Measurements from ENCODE around the gene DNAJB11.
A peak's percentile ranks its signal among the peaks of the same experiment; 100 is the strongest.

The DNAJB11 gene

DNA sequence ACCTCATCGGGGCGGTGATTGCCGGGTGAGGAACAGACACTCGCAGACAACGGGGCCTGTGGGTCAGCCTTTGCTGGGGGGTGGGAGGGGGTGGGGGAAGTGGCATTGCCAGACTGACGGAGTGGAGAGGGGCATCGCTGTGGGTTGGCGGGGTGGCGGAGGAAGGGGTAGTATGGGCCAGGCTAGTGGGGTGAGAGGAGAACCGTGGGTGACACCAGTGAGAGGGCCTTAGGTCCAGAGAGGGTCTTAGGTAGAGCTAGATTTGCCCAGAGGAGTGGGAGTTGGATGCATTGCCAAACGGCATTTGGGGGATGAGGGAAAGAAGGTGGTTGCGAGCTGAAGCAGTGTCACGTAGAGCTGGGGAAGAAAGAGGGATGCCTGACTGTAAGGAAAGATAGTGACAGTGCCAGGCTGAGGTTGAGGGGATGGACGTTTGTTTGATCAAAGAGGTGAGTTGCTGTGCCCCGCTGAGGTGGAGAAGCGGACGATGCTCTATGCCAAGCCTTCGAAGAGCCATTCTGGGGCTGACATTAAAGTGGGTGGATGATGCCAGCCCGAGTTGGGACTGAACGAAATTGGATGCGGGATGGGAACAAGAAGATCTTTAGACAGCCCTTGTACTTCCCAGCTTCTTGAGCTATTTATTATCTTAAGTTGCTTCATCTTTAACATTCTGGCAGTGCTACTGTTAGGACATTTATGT lies 572 bp downstream of the DNAJB11 start:
- Histone ChIP-seq H2AFZ (ENCODE audit: low read length) (peak overlapping the region; percentile 78), H3K4me2 (ENCODE audit: low read depth, low read length, poor library complexity, severe bottlenecking) (peak overlapping the region; percentile 97), H3K9me2 (replicated peaks; ENCODE audit: low read depth, low read length) (no peaks in the 10 kb centered on the region), H3K4me3 (ENCODE audit: low read length, poor library complexity, severe bottlenecking) (peak overlapping the region; percentile 93), H3K9me3 (ENCODE audit: insufficient read depth, low read depth, low read length) (no peaks in the 10 kb centered on the region), H4K20me1 (ENCODE audit: insufficient read depth, low read length, poor library complexity, severe bottlenecking) (peaks cover 37% of the 10 kb centered on the region), H3K27me3 (ENCODE audit: insufficient read depth, low read length, poor library complexity, severe bottlenecking) (no peaks in the 10 kb centered on the region), H3K79me2 (ENCODE audit: insufficient read depth, low read length) (peaks cover 81% of the 10 kb centered on the region), H3K4me1 (ENCODE audit: insufficient read depth, low read length, poor library complexity, severe bottlenecking) (peaks cover 49% of the 10 kb centered on the region), H3K36me3 (ENCODE audit: insufficient read depth, low read length) (peaks cover 34% of the 10 kb centered on the region), H3F3A (ENCODE audit: low read depth) (no peaks in the 10 kb centered on the region), H3K9ac (ENCODE audit: low read depth, low read length, poor library complexity, severe bottlenecking) (peak overlapping the region; percentile 91)
- TF ChIP-seq, protein P1, sequence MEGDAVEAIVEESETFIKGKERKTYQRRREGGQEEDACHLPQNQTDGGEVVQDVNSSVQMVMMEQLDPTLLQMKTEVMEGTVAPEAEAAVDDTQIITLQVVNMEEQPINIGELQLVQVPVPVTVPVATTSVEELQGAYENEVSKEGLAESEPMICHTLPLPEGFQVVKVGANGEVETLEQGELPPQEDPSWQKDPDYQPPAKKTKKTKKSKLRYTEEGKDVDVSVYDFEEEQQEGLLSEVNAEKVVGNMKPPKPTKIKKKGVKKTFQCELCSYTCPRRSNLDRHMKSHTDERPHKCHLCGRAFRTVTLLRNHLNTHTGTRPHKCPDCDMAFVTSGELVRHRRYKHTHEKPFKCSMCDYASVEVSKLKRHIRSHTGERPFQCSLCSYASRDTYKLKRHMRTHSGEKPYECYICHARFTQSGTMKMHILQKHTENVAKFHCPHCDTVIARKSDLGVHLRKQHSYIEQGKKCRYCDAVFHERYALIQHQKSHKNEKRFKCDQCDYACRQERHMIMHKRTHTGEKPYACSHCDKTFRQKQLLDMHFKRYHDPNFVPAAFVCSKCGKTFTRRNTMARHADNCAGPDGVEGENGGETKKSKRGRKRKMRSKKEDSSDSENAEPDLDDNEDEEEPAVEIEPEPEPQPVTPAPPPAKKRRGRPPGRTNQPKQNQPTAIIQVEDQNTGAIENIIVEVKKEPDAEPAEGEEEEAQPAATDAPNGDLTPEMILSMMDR (conservative IDR thresholded peaks at IDR 0.05; ENCODE audit: low read length) = no peak
- no peak for TF ChIP-seq EZH2phosphoT487 (IDR thresholded peaks at IDR 0.05; ENCODE audit: borderline replicate concordance)

DNA sequence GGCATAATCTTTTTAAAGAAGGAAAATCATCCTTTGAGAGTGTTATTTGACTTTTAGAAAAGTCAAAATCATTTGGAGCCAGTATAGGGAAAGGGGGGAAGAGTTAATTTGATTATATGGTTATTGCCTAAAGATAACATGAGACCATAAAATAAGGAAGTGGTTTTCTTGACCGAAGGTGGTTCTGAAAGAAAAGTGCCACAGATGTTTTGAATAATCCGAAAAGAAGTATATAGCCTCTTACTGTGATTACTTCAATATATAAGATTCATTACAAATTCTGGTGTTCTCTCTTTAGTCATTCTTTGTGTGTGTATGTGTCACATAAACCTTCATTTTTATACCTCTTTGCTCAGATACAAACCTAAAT lies 1.1 kb downstream of the DNAJB11 start:
- H3K79me2 ChIP-seq (ENCODE audit: insufficient read depth, low read length) = peaks cover 81% of the 10 kb centered on the region
- H3K4me3 ChIP-seq (ENCODE audit: low read length, poor library complexity, severe bottlenecking) = peak overlapping the region; percentile 93
- no peaks in the 10 kb centered on the region for H3F3A ChIP-seq (ENCODE audit: low read depth)
- TF ChIP-seq, protein P1 (conservative IDR thresholded peaks at IDR 0.05; ENCODE audit: low read length) = no peak
- no peak for TF ChIP-seq EZH2phosphoT487 (IDR thresholded peaks at IDR 0.05; ENCODE audit: borderline replicate concordance)
- H3K9ac ChIP-seq (ENCODE audit: low read depth, low read length, poor library complexity, severe bottlenecking) = peak overlapping the region; percentile 91
- no peaks in the 10 kb centered on the region for H3K27me3 ChIP-seq (ENCODE audit: insufficient read depth, low read length, poor library complexity, severe bottlenecking)
- no peaks in the 10 kb centered on the region for H3K9me3 ChIP-seq (ENCODE audit: insufficient read depth, low read depth, low read length)
- H3K36me3 ChIP-seq (ENCODE audit: insufficient read depth, low read length) = peaks cover 39% of the 10 kb centered on the region
- peaks cover 41% of the 10 kb centered on the region for H4K20me1 ChIP-seq (ENCODE audit: insufficient read depth, low read length, poor library complexity, severe bottlenecking)
- peaks cover 46% of the 10 kb centered on the region for H3K4me1 ChIP-seq (ENCODE audit: insufficient read depth, low read length, poor library complexity, severe bottlenecking)
- no peaks in the 10 kb centered on the region for H3K9me2 ChIP-seq (replicated peaks; ENCODE audit: low read depth, low read length)
- peak overlapping the region; percentile 97 for H3K4me2 ChIP-seq (ENCODE audit: low read depth, low read length, poor library complexity, severe bottlenecking)
- no peak overlapping the region for H2AFZ ChIP-seq (ENCODE audit: low read length)

DNA sequence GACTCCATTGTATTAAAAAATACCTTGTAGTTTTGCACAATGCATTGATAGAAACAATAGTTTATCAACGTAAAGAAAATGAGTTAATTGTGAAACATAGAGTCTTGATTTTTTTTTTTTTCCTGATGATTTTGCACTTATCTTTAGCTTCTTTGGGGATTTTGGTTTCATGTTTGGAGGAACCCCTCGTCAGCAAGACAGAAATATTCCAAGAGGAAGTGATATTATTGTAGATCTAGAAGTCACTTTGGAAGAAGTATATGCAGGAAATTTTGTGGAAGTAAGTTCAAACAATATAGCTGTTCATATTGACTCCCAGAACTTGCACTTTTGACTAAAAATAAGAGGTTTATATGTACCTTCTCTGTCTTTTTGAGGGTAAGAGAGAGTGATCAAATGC lies 7.0 kb downstream of the DNAJB11 start:
- Histone ChIP-seq H3K9me3 (ENCODE audit: insufficient read depth, low read depth, low read length) (no peaks in the 10 kb centered on the region), H3K27me3 (ENCODE audit: insufficient read depth, low read length, poor library complexity, severe bottlenecking) (no peaks in the 10 kb centered on the region), H3K4me1 (ENCODE audit: insufficient read depth, low read length, poor library complexity, severe bottlenecking) (peaks cover 32% of the 10 kb centered on the region), H3K4me3 (ENCODE audit: low read length, poor library complexity, severe bottlenecking) (peak overlapping the region; percentile 32), H4K20me1 (ENCODE audit: insufficient read depth, low read length, poor library complexity, severe bottlenecking) (peaks cover 42% of the 10 kb centered on the region), H3F3A (ENCODE audit: low read depth) (no peaks in the 10 kb centered on the region), H2AFZ (ENCODE audit: low read length) (no peak overlapping the region), H3K79me2 (ENCODE audit: insufficient read depth, low read length) (peaks cover 66% of the 10 kb centered on the region), H3K9ac (ENCODE audit: low read depth, low read length, poor library complexity, severe bottlenecking) (peak overlapping the region; percentile 16), H3K4me2 (ENCODE audit: low read depth, low read length, poor library complexity, severe bottlenecking) (peak overlapping the region; percentile 97), H3K9me2 (replicated peaks; ENCODE audit: low read depth, low read length) (no peaks in the 10 kb centered on the region), H3K36me3 (ENCODE audit: insufficient read depth, low read length) (peaks cover 95% of the 10 kb centered on the region)
- TF ChIP-seq, protein P1 (conservative IDR thresholded peaks at IDR 0.05; ENCODE audit: low read length) = no peak
- TF ChIP-seq EZH2phosphoT487 (IDR thresholded peaks at IDR 0.05; ENCODE audit: borderline replicate concordance) = no peak

Measured in Loucy (cell line).